HepG2 (cell line): Measurements from ENCODE around the gene AFG1L. TPM values are rescaled to one million over a fixed set of nuclear protein-coding genes. Genes with fewer than 3 reads are reported as not detected.

Experiments used
- AHR ChIP-seq: IDR thresholded peaks from 2 replicates; pipeline ENCODE4 v1.6.1; 2018; ENCODE audit warnings: missing genetic modification reagents, missing compliant biosample characterization
- ATF6 ChIP-seq: sonication (generic); formaldehyde crosslinking; conservative IDR thresholded peaks from 2 replicates; pipeline ENCODE4 v1.4.0; 2020; ENCODE audit warnings: missing genetic modification reagents
- ATRX ChIP-seq: sonication (generic); formaldehyde crosslinking; IDR thresholded peaks from 2 replicates; pipeline ENCODE4 v1.4.0; 2020; ENCODE audit warnings: missing genetic modification reagents, borderline replicate concordance
- ERF ChIP-seq: IDR thresholded peaks from 2 replicates; pipeline ENCODE4 v1.6.1; 2018; ENCODE audit warnings: missing biosample characterization, missing genetic modification reagents
- FOSL2 ChIP-seq: sonication (generic); formaldehyde crosslinking; IDR thresholded peaks from 2 replicates; pipeline ENCODE4 v1.4.0; 2020; ENCODE audit warnings: missing genetic modification reagents
- KLF13 ChIP-seq: sonication (generic); formaldehyde crosslinking; IDR thresholded peaks from 2 replicates; pipeline ENCODE4 v1.4.0; 2020; ENCODE audit warnings: mild to moderate bottlenecking, missing genetic modification reagents
- MIER3 ChIP-seq: IDR thresholded peaks from 2 replicates; pipeline ENCODE4 v1.6.1; 2016; ENCODE audit warnings: missing compliant biosample characterization, borderline replicate concordance
- MYC ChIP-seq: sonication (generic); formaldehyde crosslinking; IDR thresholded peaks from 2 replicates; pipeline ENCODE4 v1.9.0; 2021; ENCODE audit warnings: missing genetic modification reagents, borderline replicate concordance
- PPARG ChIP-seq: conservative IDR thresholded peaks from 2 replicates; pipeline ENCODE4 v1.6.1; 2016; ENCODE audit warnings: missing biosample characterization, missing genetic modification reagents
- REXO4 ChIP-seq: sonication (generic); formaldehyde crosslinking; IDR thresholded peaks from 2 replicates; pipeline ENCODE4 v1.8.0; 2022; ENCODE audit warnings: missing genetic modification reagents, mild to moderate bottlenecking, borderline replicate concordance
- TRIM24 ChIP-seq: sonication (generic); formaldehyde crosslinking; IDR thresholded peaks from 2 replicates; pipeline ENCODE4 v1.8.0; 2022; ENCODE audit warnings: mild to moderate bottlenecking, missing genetic modification reagents
- ZFP36L1 ChIP-seq: sonication (generic); formaldehyde crosslinking; IDR thresholded peaks from 2 replicates; pipeline ENCODE4 v1.8.0; 2022; ENCODE audit warnings: mild to moderate bottlenecking, missing genetic modification reagents, moderate library complexity
- ZFP90 ChIP-seq: sonication (generic); formaldehyde crosslinking; IDR thresholded peaks from 2 replicates; pipeline ENCODE4 v1.8.0; 2022; ENCODE audit warnings: missing genetic modification reagents, mild to moderate bottlenecking, inconsistent platforms, borderline replicate concordance
- ZFYVE20 ChIP-seq: sonication (generic); formaldehyde crosslinking; IDR thresholded peaks from 2 replicates; pipeline ENCODE4 v1.8.0; 2023; ENCODE audit warnings: low read depth, mild to moderate bottlenecking, moderate library complexity, missing genetic modification reagents, borderline replicate concordance
- ZNF280B ChIP-seq: sonication (generic); formaldehyde crosslinking; IDR thresholded peaks from 2 replicates; pipeline ENCODE4 v1.5.0; 2020; ENCODE audit warnings: missing genetic modification reagents, mild to moderate bottlenecking, borderline replicate concordance
- ZNF331 ChIP-seq: sonication (generic); formaldehyde crosslinking; IDR thresholded peaks from 2 replicates; pipeline ENCODE4 v1.4.0; 2020; ENCODE audit warnings: missing genetic modification reagents
- ZNF33A ChIP-seq: sonication (generic); formaldehyde crosslinking; IDR thresholded peaks from 2 replicates; pipeline ENCODE4 v1.5.1; 2020; ENCODE audit warnings: missing genetic modification reagents, mild to moderate bottlenecking, moderate library complexity, borderline replicate concordance
- ZNF33B ChIP-seq: sonication (generic); formaldehyde crosslinking; IDR thresholded peaks from 2 replicates; pipeline ENCODE4 v1.5.1; 2020; ENCODE audit warnings: mild to moderate bottlenecking, missing genetic modification reagents
- ZNF546 ChIP-seq: sonication (generic); formaldehyde crosslinking; conservative IDR thresholded peaks from 2 replicates; pipeline ENCODE4 v1.8.1; 2023; ENCODE audit warnings: mild to moderate bottlenecking, missing genetic modification reagents
- ZNF557 ChIP-seq: sonication (generic); formaldehyde crosslinking; IDR thresholded peaks from 2 replicates; pipeline ENCODE4 v1.4.0; 2020; ENCODE audit warnings: missing genetic modification reagents
- ZNF597 ChIP-seq: sonication (generic); formaldehyde crosslinking; IDR thresholded peaks from 2 replicates; pipeline ENCODE4 v1.5.0; 2020; ENCODE audit warnings: missing genetic modification reagents
- ZNF598 ChIP-seq: sonication (generic); formaldehyde crosslinking; IDR thresholded peaks from 2 replicates; pipeline ENCODE4 v1.5.1; 2020; ENCODE audit warnings: mild to moderate bottlenecking, missing genetic modification reagents, borderline replicate concordance
- polyA plus RNA-seq, 8 experiments: library from polyadenylated mRNA; depleted of rRNA in 3 of 8; stranded (reverse) in 7 of 8; unstranded in 1 of 8; fragments of >200 nt; fragmentation: Illumina TruSeq in 4 of 8; extraction: Trizol in 4 of 8; gene quantifications; 2 replicates each; pipeline versions ENCODE4 v1.2.1 to v1.2.3, GENCODE V29; 2011 to 2016; ENCODE audit warnings: low read depth in 4 of 8, missing spikeins in 1 of 8, mixed read lengths in 1 of 8; ENCODE audit not compliant: insufficient read depth in 1 of 8
- total RNA-seq, 5 experiments: library from RNA; depleted of rRNA; stranded (reverse); fragments of >200 nt; fragmentation: Illumina TruSeq; extraction: Trizol; gene quantifications; 2 replicates each; pipeline ENCODE4 v1.2.3, GENCODE V29; 2016; ENCODE audit warnings: low read depth in 1 of 5
- TF ChIP-seq, protein P1 (sequence below): sonication (generic); formaldehyde crosslinking; IDR thresholded peaks from 2 replicates; pipeline ENCODE4 v1.8.0; 2022; ENCODE audit warnings: missing genetic modification reagents, low read depth, mild to moderate bottlenecking, borderline replicate concordance

Gene AFG1L
- total and polyA plus RNA-seq, 2 of the 13 experiments (the other 11 are each of a cell fraction or from before 2014, with no cell fraction given), result 3.1 to 14.0 TPM

GRCh38 chr6:108558372-108559096 lies 263.7 kb downstream of the AFG1L start (continued):
- TF ChIP-seq PPARG (no peak), KLF13 (CRISPR knock-in tag) (no peak), ZNF598 (CRISPR knock-in tag) (no peak), ZNF33B (CRISPR knock-in tag) (no peak), TRIM24 (CRISPR knock-in tag) (no peak), ZNF546 (CRISPR knock-in tag) (no peak), ZNF597 (CRISPR knock-in tag) (no peak), ZFYVE20 (CRISPR knock-in tag) (no peak), ATRX (CRISPR knock-in tag) (no peak), ATF6 (CRISPR knock-in tag) (no peak), ZNF557 (CRISPR knock-in tag) (no peak), ZFP90 (CRISPR knock-in tag) (0 out of 2 replicates have a peak, but pooled peaks have one; percentile 57), AHR (CRISPR knock-in tag) (no peak), MIER3 (CRISPR knock-in tag) (0 out of 2 replicates have a peak, but pooled peaks have one; percentile 36), MYC (CRISPR knock-in tag) (peak; percentile 67; the same call in 1 of the 2 replicates), ERF (peak; percentile 47; the same call in 1 of the 2 replicates), ZFP36L1 (CRISPR knock-in tag) (no peak), ZNF331 (CRISPR knock-in tag) (peak; percentile 77), ZNF33A (CRISPR knock-in tag) (no peak), REXO4 (no peak), FOSL2 (CRISPR knock-in tag) (peak; percentile 81), ZNF280B (no peak)
- TF ChIP-seq, protein P1, sequence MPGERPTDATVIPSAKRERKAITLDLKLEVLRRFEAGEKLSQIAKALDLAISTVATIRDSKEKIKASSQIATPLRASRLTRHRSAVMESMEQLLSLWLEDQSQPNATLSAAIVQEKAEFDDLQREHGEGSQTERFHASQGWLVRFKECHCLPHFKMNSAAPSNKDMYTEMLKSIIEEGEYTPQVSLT, result no peak
